K562 (cell line): Measurements from ENCODE around the gene BCAS1.
"Not testable (repeated sequence)": the region's sequence is repeated elsewhere in the genome, so short reads cannot be mapped to it uniquely, and the experiment has no call there.

Source experiments
- CHD4 ChIP-seq: fragments of 200-600 bp; sonication (generic); IDR thresholded peaks from 3 replicates; pipeline ENCODE4 v1.6.1; 2012; ENCODE audit warnings: low read depth, mild to moderate bottlenecking, mixed read lengths, low read length, inconsistent platforms; ENCODE audit not compliant: insufficient read depth, insufficient replicate concordance, poor library complexity, severe bottlenecking
- HMG20A ChIP-seq: fragments of 450-650 bp; formaldehyde crosslinking; conservative IDR thresholded peaks from 2 replicates; pipeline ENCODE4 v1.4.0; 2020; ENCODE audit warnings: mild to moderate bottlenecking, mixed read lengths
- TEAD4 ChIP-seq, 2 experiments: sonication (generic) in 1 of 2; formaldehyde crosslinking in 1 of 2; IDR thresholded peaks; 2 replicates each; pipeline versions ENCODE4 v1.6.1 to v1.8.0; 2012 to 2022; ENCODE audit warnings: borderline replicate concordance in 1 of 2, inconsistent platforms in 1 of 2, low read length in 1 of 2, mild to moderate bottlenecking in 1 of 2, missing genetic modification reagents in 1 of 2
- YBX1 ChIP-seq: fragments of 450-650 bp; IDR thresholded peaks from 2 replicates; pipeline ENCODE4 v1.7.1; 2016; ENCODE audit warnings: mild to moderate bottlenecking
- TF ChIP-seq, protein P1 (sequence below), 3 experiments: IDR thresholded peaks in 2 of 3; conservative IDR thresholded peaks in 1 of 3; 2 replicates each; pipeline ENCODE4 v1.5.1; 2011 to 2012; ENCODE audit warnings: low read length in 3 of 3, mild to moderate bottlenecking in 3 of 3, control low read depth in 2 of 3, improper control_type of control experiment in 1 of 3, inconsistent platforms in 1 of 3, low read depth in 1 of 3, mixed read lengths in 1 of 3, moderate library complexity in 1 of 3; ENCODE audit not compliant: insufficient read depth in 2 of 3

DNA sequence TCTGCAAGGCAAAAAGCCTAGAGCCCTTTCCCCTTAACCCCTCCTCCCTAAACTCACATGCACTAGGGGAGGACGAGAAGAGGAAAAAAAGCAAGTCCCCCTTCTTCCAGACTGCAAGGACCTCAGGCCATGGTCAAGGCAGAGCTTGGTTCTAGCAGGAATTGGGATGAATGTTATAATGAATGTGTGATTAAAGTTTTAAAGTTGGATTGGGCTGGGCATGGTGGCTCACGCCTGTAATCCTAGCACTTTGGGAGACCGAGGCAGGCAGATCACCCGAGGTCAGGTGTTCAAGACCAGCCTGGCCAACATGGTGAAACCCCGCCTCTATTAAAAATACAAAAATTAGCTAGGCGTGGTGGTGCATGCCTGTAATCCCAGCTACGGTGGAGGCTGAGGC lies 64.2 kb downstream of the BCAS1 start:
- TF ChIP-seq, protein P1, sequence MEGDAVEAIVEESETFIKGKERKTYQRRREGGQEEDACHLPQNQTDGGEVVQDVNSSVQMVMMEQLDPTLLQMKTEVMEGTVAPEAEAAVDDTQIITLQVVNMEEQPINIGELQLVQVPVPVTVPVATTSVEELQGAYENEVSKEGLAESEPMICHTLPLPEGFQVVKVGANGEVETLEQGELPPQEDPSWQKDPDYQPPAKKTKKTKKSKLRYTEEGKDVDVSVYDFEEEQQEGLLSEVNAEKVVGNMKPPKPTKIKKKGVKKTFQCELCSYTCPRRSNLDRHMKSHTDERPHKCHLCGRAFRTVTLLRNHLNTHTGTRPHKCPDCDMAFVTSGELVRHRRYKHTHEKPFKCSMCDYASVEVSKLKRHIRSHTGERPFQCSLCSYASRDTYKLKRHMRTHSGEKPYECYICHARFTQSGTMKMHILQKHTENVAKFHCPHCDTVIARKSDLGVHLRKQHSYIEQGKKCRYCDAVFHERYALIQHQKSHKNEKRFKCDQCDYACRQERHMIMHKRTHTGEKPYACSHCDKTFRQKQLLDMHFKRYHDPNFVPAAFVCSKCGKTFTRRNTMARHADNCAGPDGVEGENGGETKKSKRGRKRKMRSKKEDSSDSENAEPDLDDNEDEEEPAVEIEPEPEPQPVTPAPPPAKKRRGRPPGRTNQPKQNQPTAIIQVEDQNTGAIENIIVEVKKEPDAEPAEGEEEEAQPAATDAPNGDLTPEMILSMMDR (IDR thresholded peaks at IDR 0.05 in 2 of 3, conservative IDR thresholded peaks at IDR 0.05 in 1 of 3; ENCODE audit: insufficient read depth in 2 of 3, low read depth in 1 of 3, low read length in 3 of 3) = not testable (repeated sequence)
- not testable (repeated sequence) for TF ChIP-seq HMG20A; CHD4; YBX1; TEAD4 (IDR thresholded peaks at IDR 0.05; ENCODE audit: low read length); TEAD4 (CRISPR knock-in tag; IDR thresholded peaks at IDR 0.05; ENCODE audit: borderline replicate concordance)
